GM12865 (cell line): ENCODE data around the gene ANKS6.

Source experiments
- DNase-seq: peaks from one replicate; pipeline ENCODE4 v3.0.0; 2010; ENCODE audit warnings: low read depth
- H3K4me3 ChIP-seq: 2 replicates; pipeline ENCODE4 v1.5.1; 2011; ENCODE audit warnings: mild to moderate bottlenecking, low read depth, low read length, control low read depth
- TF ChIP-seq, protein P1 (sequence below): IDR thresholded peaks from 2 replicates; pipeline ENCODE4 v1.5.1; 2011; ENCODE audit warnings: low read length, control low read depth, low read depth, inconsistent platforms; ENCODE audit not compliant: insufficient read depth; ENCODE audit errors: missing control alignments

ANKS6 gene

GRCh38 chr9:98786750-98787510 is 9.4 kb downstream of the ANKS6 start:
- no peak for DNase-seq
- TF ChIP-seq, protein P1, sequence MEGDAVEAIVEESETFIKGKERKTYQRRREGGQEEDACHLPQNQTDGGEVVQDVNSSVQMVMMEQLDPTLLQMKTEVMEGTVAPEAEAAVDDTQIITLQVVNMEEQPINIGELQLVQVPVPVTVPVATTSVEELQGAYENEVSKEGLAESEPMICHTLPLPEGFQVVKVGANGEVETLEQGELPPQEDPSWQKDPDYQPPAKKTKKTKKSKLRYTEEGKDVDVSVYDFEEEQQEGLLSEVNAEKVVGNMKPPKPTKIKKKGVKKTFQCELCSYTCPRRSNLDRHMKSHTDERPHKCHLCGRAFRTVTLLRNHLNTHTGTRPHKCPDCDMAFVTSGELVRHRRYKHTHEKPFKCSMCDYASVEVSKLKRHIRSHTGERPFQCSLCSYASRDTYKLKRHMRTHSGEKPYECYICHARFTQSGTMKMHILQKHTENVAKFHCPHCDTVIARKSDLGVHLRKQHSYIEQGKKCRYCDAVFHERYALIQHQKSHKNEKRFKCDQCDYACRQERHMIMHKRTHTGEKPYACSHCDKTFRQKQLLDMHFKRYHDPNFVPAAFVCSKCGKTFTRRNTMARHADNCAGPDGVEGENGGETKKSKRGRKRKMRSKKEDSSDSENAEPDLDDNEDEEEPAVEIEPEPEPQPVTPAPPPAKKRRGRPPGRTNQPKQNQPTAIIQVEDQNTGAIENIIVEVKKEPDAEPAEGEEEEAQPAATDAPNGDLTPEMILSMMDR = no peak
- no peak overlapping the region for H3K4me3 ChIP-seq

DNA sequence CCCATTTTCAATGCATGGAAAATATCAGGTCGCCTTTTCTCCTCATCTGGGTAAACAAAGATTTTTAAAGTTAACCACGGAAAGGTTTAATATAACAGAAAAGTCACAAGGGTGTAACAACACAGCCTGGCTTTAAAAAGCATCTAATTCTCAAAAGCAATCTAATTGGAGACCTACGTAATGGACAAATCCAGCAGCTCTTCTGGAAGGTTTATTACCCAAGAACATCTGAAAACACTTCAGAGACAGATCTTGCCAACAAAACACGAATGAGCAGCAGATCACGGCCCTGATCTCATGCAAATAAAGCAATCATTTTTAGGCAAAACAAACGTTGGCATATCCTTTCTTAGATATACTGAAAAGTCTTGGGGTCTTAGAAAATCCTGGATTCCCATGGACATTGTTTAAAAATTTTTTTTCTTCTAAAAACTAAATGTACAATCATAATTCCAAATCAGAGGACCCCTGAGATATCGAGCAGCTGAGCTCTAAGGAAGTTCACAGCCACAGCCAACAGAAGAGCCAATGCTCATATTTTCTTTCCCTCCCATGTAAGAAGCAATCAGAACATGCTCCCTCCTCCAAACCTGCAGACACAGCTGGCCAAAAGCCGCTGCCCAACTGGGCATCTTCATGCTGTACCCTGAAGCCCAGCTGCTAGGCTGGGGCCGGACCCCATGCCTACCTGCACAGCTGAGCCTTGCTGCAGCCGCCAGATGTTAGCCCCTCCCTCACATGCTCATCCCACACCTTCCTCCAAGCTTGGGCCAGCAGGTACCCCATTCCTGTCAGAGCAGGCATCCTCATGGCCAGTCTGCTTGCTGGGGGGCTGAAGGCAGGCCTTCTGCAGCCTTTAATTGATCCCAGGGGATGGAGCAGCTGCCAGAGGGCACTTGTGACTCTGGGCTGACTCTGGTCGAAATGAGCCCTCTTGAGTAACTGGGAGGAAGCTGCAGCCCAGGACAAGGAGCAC is 11.2 kb downstream of the ANKS6 start:
- DNase-seq = no peak
- no peak overlapping the region for H3K4me3 ChIP-seq
- TF ChIP-seq, protein P1 = no peak

GRCh38 chr9:98783518-98784226 is 12.7 kb downstream of the ANKS6 start:
- no peak overlapping the region for H3K4me3 ChIP-seq
- TF ChIP-seq, protein P1 = no peak
- no peak for DNase-seq

DNA sequence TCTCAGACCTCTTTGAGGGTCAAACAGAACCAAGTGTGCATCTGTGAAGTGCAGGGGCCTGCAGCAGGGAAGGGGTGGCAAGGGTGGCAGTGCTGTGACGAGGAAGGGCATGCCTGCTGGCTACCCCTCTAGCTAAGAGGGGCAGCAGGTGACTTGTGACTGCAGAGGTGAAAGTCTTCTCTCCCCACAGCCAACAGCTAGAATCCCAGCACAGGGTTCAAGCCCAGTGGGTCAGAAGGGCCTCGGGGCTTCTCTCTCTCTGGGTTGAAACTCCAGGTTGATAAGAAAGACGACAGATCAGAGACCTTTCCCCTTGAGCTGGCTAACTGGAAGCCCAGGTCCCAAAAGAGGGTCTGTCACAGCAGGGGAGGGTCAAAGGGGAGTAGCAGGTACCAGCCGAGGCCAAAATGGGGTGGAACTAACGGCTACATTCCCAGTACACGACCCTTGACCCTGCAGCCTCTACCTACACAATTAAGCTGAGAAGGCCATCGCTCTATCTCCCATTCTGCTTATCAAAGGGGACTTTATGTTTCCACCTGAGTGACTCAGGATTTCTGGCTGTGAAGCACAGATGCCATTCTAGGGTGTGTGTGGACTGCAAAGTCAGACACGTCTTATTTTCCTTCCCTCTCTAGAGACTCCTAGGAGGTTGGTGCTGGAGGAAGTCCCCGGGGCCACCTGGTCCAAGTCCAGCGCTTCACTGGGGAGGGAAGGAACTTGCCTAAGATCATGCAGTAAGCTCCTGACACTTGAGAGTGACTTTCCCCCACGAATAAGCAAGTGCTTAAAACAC is 14.6 kb downstream of the ANKS6 start:
- TF ChIP-seq, protein P1 = no peak
- DNase-seq = no peak
- no peak overlapping the region for H3K4me3 ChIP-seq

DNA sequence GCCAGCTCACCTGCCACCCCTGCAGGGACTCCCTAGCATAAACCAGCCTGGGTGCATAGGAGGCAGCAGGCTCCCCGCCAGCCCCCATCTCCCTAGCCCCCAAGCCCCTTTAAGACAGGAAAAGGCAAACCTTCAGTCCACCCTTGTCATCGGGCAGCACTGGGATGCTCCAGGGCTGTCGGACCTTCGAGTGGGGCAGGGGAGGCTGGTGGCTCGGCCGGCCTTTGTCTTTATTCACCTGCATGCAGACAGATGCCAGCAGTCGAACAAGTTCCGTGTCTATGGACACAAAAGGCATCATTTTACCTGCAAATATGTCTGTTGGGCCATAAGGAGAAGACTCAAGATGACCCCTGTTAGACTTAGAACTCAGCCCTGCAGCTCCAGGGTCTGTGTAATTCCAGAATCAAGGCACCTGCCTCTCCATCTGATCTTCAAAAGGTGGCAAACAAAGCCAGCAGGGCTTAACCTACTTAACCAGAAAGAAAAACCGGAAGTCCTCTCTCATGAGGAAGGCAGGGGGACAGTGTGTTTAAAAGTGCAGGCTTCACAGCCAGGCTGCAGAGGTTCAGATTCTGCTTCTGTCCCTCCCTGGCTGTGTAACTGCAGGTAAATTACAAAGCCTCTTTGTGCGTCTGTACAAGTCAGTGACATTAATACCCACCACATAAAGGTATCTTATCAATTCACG is 16.2 kb downstream of the ANKS6 start:
- TF ChIP-seq, protein P1 = no peak
- no peak overlapping the region for H3K4me3 ChIP-seq
- DNase-seq = no peak
